Stimulated activated CD8-positive, alpha-beta memory T cell treated with anti-CD3 and anti-CD28 coated beads, Interleukin-15, amount 100 ng/mL, for 4 hours (primary cell): ENCODE measurements around the gene MRPS24.

ENCODE experiments used
- DNase-seq, 2 donors: peaks; one replicate each; pipeline ENCODE4 v3.0.0-alpha.2; 2020; ENCODE audit warnings: low read depth in 2 of 2

MRPS24 gene

GRCh38 chr7:43877968-43878864, 8.9 kb upstream of the MRPS24 start:
- DNase-seq: no peak

- no peak for DNase-seq
Measured at GRCh38 chr7:43876976-43877745, 7.8 kb upstream of the MRPS24 start.

GRCh38 chr7:43876241-43876640, 6.9 kb upstream of the MRPS24 start:
- no peak for DNase-seq

GRCh38 chr7:43873300-43873699, 4.0 kb upstream of the MRPS24 start:
- DNase-seq: no peak

- DNase-seq: no peak
Measured at GRCh38 chr7:43872406-43873110, 3.2 kb upstream of the MRPS24 start.

GRCh38 chr7:43871064-43871463, 1.7 kb upstream of the MRPS24 start:
- DNase-seq: no peak

GRCh38 chr7:43870316-43870715, 999 bp upstream of the MRPS24 start:
- no peak for DNase-seq

- no peak for DNase-seq
Measured at GRCh38 chr7:43869867-43870240, 537 bp upstream of the MRPS24 start.

- no peak for DNase-seq
Measured at GRCh38 chr7:43868681-43869005, 674 bp downstream of the MRPS24 start.

GRCh38 chr7:43868181-43868580, 1.1 kb downstream of the MRPS24 start:
- DNase-seq: no peak

- DNase-seq: no peak
Measured at GRCh38 chr7:43865277-43865676, 4.0 kb downstream of the MRPS24 start.

- no peak for DNase-seq
Measured at GRCh38 chr7:43864126-43864525, 5.2 kb downstream of the MRPS24 start.

GRCh38 chr7:43856996-43857395, 12.3 kb downstream of the MRPS24 start:
- no peak for DNase-seq

- DNase-seq: no peak
Measured at GRCh38 chr7:43856316-43856715, 13.0 kb downstream of the MRPS24 start.

- DNase-seq: no peak
Measured at GRCh38 chr7:43855176-43855575, 14.1 kb downstream of the MRPS24 start.

- no peak for DNase-seq
Measured at GRCh38 chr7:43851805-43852204, 17.5 kb downstream of the MRPS24 start.

GRCh38 chr7:43850348-43851116, 18.8 kb downstream of the MRPS24 start:
- no peak for DNase-seq

GRCh38 chr7:43849047-43849446, 20.3 kb downstream of the MRPS24 start:
- DNase-seq: no peak

GRCh38 chr7:43847496-43847895, 21.8 kb downstream of the MRPS24 start:
- no peak for DNase-seq

- DNase-seq: no peak
Measured at GRCh38 chr7:43844662-43845061, 24.7 kb downstream of the MRPS24 start.

GRCh38 chr7:43844257-43844656, 25.1 kb downstream of the MRPS24 start:
- DNase-seq: no peak

GRCh38 chr7:43843296-43843695, 26.0 kb downstream of the MRPS24 start:
- no peak for DNase-seq
